ENCODE results near the gene HOXB9. TPM values are rescaled to one million over a fixed set of nuclear protein-coding genes. Genes with fewer than 3 reads are reported as not detected.

Gene HOXB9
- total and polyA plus RNA-seq, 9 of the 15 experiments (the other 6 are each of a cell fraction or from before 2014, with no cell fraction given), result 3.1 to 196 (median 77.6) TPM

DNA sequence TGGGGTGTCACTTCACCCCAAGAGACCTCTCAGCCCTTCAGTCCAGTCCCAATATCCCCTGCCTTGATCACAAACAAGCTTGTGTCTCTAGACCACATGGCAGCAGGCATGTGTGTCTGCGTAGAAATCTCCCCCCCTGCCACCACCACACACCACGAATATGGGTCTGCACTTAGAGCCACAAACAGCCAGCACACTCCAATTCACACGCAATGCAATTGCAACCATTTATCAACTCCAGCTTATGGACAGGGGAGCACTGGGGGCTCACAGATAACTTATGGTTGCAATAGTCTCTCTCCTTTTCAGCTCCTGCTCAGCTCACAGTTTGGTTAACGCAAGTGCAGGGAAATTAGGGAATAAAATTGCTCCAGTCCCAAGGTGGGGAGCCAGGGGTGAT lies 2.6 kb downstream of the HOXB9 start (continued):
- TF ChIP-seq TAF1 (IDR thresholded peaks at IDR 0.05; ENCODE audit: control insufficient read depth, extremely low read depth, insufficient read depth, low read length, severe bottlenecking) (peak; percentile 19), ELF4 (CRISPR knock-in tag; IDR thresholded peaks at IDR 0.05) (peak; percentile 66; the same call in 1 of the 2 replicates), SP1 (CRISPR knock-in tag; IDR thresholded peaks at IDR 0.05) (0 out of 2 replicates have a peak, but pooled peaks have one; percentile 43), MYC (IDR thresholded peaks at IDR 0.05; ENCODE audit: low read depth, low read length) (0 out of 2 replicates have a peak, but pooled peaks have one; percentile 45), MYC (CRISPR knock-in tag; IDR thresholded peaks at IDR 0.05; ENCODE audit: borderline replicate concordance, low read depth) (no peak), EP400 (IDR thresholded peaks at IDR 0.05) (peak; percentile 47; the same call in 1 of the 2 replicates), ARID1B (IDR thresholded peaks at IDR 0.05) (peak; percentile 76), POLR2A (conservative IDR thresholded peaks at IDR 0.05) (0 out of 2 replicates have a peak, but pooled peaks have one; percentile 44), ZNF165 (CRISPR knock-in tag; IDR thresholded peaks at IDR 0.05; ENCODE audit: borderline replicate concordance) (0 out of 2 replicates have a peak, but pooled peaks have one; percentile 4), TEAD4 (IDR thresholded peaks at IDR 0.05; ENCODE audit: low read length) (0 out of 2 replicates have a peak, but pooled peaks have one; percentile 42), TEAD4 (CRISPR knock-in tag; IDR thresholded peaks at IDR 0.05; ENCODE audit: borderline replicate concordance) (no peak), SMARCC2 (IDR thresholded peaks at IDR 0.05; ENCODE audit: low read depth) (0 out of 2 replicates have a peak, but pooled peaks have one; percentile 16), SOX6 (IDR thresholded peaks at IDR 0.05) (0 out of 2 replicates have a peak, but pooled peaks have one; percentile 29), RB1 (IDR thresholded peaks at IDR 0.05; ENCODE audit: low read depth) (no peak), TRIM24 (IDR thresholded peaks at IDR 0.05) (peak in 1 of 2 experiments; percentile 74; a peak in 1 of 4 replicates), CXXC5 (CRISPR knock-in tag; IDR thresholded peaks at IDR 0.05) (peak; percentile 11; the same call in 1 of the 2 replicates), HEY1 (CRISPR knock-in tag; IDR thresholded peaks at IDR 0.05; ENCODE audit: borderline replicate concordance) (0 out of 2 replicates have a peak, but pooled peaks have one; percentile 22), MEIS2 (IDR thresholded peaks at IDR 0.05; ENCODE audit: partially characterized antibody) (peak; percentile 48)
- TF ChIP-seq, protein P1, sequence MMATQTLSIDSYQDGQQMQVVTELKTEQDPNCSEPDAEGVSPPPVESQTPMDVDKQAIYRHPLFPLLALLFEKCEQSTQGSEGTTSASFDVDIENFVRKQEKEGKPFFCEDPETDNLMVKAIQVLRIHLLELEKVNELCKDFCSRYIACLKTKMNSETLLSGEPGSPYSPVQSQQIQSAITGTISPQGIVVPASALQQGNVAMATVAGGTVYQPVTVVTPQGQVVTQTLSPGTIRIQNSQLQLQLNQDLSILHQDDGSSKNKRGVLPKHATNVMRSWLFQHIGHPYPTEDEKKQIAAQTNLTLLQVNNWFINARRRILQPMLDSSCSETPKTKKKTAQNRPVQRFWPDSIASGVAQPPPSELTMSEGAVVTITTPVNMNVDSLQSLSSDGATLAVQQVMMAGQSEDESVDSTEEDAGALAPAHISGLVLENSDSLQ (IDR thresholded peaks at IDR 0.05), result 0 out of 2 replicates have a peak, but pooled peaks have one; percentile 10
- TF ChIP-seq, protein P2, sequence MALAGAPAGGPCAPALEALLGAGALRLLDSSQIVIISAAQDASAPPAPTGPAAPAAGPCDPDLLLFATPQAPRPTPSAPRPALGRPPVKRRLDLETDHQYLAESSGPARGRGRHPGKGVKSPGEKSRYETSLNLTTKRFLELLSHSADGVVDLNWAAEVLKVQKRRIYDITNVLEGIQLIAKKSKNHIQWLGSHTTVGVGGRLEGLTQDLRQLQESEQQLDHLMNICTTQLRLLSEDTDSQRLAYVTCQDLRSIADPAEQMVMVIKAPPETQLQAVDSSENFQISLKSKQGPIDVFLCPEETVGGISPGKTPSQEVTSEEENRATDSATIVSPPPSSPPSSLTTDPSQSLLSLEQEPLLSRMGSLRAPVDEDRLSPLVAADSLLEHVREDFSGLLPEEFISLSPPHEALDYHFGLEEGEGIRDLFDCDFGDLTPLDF (CRISPR knock-in tag; IDR thresholded peaks at IDR 0.05), result 0 out of 2 replicates have a peak, but pooled peaks have one; percentile 50
- TF ChIP-seq, protein P3, sequence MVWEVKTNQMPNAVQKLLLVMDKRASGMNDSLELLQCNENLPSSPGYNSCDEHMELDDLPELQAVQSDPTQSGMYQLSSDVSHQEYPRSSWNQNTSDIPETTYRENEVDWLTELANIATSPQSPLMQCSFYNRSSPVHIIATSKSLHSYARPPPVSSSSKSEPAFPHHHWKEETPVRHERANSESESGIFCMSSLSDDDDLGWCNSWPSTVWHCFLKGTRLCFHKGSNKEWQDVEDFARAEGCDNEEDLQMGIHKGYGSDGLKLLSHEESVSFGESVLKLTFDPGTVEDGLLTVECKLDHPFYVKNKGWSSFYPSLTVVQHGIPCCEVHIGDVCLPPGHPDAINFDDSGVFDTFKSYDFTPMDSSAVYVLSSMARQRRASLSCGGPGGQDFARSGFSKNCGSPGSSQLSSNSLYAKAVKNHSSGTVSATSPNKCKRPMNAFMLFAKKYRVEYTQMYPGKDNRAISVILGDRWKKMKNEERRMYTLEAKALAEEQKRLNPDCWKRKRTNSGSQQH (CRISPR knock-in tag; IDR thresholded peaks at IDR 0.05), result peak; percentile 80; the same call in 1 of the 2 replicates
- TF ChIP-seq, protein P4, sequence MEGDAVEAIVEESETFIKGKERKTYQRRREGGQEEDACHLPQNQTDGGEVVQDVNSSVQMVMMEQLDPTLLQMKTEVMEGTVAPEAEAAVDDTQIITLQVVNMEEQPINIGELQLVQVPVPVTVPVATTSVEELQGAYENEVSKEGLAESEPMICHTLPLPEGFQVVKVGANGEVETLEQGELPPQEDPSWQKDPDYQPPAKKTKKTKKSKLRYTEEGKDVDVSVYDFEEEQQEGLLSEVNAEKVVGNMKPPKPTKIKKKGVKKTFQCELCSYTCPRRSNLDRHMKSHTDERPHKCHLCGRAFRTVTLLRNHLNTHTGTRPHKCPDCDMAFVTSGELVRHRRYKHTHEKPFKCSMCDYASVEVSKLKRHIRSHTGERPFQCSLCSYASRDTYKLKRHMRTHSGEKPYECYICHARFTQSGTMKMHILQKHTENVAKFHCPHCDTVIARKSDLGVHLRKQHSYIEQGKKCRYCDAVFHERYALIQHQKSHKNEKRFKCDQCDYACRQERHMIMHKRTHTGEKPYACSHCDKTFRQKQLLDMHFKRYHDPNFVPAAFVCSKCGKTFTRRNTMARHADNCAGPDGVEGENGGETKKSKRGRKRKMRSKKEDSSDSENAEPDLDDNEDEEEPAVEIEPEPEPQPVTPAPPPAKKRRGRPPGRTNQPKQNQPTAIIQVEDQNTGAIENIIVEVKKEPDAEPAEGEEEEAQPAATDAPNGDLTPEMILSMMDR (IDR thresholded peaks at IDR 0.05 in 2 of 3, conservative IDR thresholded peaks at IDR 0.05 in 1 of 3; ENCODE audit: insufficient read depth in 2 of 3, low read depth in 1 of 3, low read length in 3 of 3), result no peak
- TF ChIP-seq, protein P5, sequence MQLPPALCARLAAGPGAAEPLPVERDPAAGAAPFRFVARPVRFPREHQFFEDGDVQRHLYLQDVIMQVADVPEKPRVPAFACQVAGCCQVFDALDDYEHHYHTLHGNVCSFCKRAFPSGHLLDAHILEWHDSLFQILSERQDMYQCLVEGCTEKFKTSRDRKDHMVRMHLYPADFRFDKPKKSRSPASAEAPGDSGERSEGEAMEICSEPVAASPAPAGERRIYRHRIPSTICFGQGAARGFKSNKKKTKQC (CRISPR knock-in tag; IDR thresholded peaks at IDR 0.05), result 0 out of 2 replicates have a peak, but pooled peaks have one; percentile 8

Measured in K562 (cell line).